ENCODE measurements around the gene ARTN.

ARTN gene

GRCh38 chr1:43913051-43913501, 20.5 kb upstream of the ARTN start:
- H3K4me1 Mint-ChIP-seq (ENCODE audit: low read depth), result no peaks in the 10 kb centered on the region
- no peak overlapping the region for H3K4me3 Mint-ChIP-seq
- H3K27ac Mint-ChIP-seq, result no peak overlapping the region
- H3K27me3 Mint-ChIP-seq, result no peaks in the 10 kb centered on the region
- no peaks in the 10 kb centered on the region for H3K9me3 Mint-ChIP-seq
- H3K36me3 Mint-ChIP-seq (ENCODE audit: low read depth), result peaks cover 2% of the 10 kb centered on the region

GRCh38 chr1:43913666-43914360, 19.8 kb upstream of the ARTN start:
- Mint-ChIP-seq H3K27ac (no peak overlapping the region), H3K4me1 (ENCODE audit: low read depth) (no peaks in the 10 kb centered on the region), H3K36me3 (ENCODE audit: low read depth) (no peaks in the 10 kb centered on the region), H3K4me3 (no peak overlapping the region), H3K9me3 (no peaks in the 10 kb centered on the region), H3K27me3 (no peaks in the 10 kb centered on the region)

- H3K9me3 Mint-ChIP-seq, result no peaks in the 10 kb centered on the region
- H3K4me3 Mint-ChIP-seq, result no peak overlapping the region
- H3K36me3 Mint-ChIP-seq (ENCODE audit: low read depth), result no peaks in the 10 kb centered on the region
- no peaks in the 10 kb centered on the region for H3K27me3 Mint-ChIP-seq
- H3K4me1 Mint-ChIP-seq (ENCODE audit: low read depth), result no peaks in the 10 kb centered on the region
- H3K27ac Mint-ChIP-seq, result no peak overlapping the region
Measured at GRCh38 chr1:43914576-43915525, 18.8 kb upstream of the ARTN start.

- no peaks in the 10 kb centered on the region for H3K9me3 Mint-ChIP-seq
- no peak overlapping the region for H3K27ac Mint-ChIP-seq
- H3K4me3 Mint-ChIP-seq, result no peak overlapping the region
- peaks cover 4% of the 10 kb centered on the region for H3K36me3 Mint-ChIP-seq (ENCODE audit: low read depth)
- no peaks in the 10 kb centered on the region for H3K4me1 Mint-ChIP-seq (ENCODE audit: low read depth)
- H3K27me3 Mint-ChIP-seq, result no peaks in the 10 kb centered on the region
Measured at GRCh38 chr1:43919906-43920305, 13.7 kb upstream of the ARTN start.

- Mint-ChIP-seq H3K27ac (no peak overlapping the region), H3K4me1 (ENCODE audit: low read depth) (no peaks in the 10 kb centered on the region), H3K27me3 (no peaks in the 10 kb centered on the region), H3K4me3 (no peak overlapping the region), H3K9me3 (no peaks in the 10 kb centered on the region), H3K36me3 (ENCODE audit: low read depth) (peaks cover 10% of the 10 kb centered on the region)
Measured at GRCh38 chr1:43921022-43921421, 12.6 kb upstream of the ARTN start.

GRCh38 chr1:43924516-43924915, 9.1 kb upstream of the ARTN start:
- Mint-ChIP-seq H3K4me3 (no peak overlapping the region), H3K27me3 (no peaks in the 10 kb centered on the region), H3K9me3 (no peaks in the 10 kb centered on the region), H3K27ac (no peak overlapping the region), H3K4me1 (ENCODE audit: low read depth) (peaks cover 2% of the 10 kb centered on the region), H3K36me3 (ENCODE audit: low read depth) (peaks cover 10% of the 10 kb centered on the region)

GRCh38 chr1:43925846-43926245, 7.8 kb upstream of the ARTN start:
- H3K4me3 Mint-ChIP-seq, result no peak overlapping the region
- H3K9me3 Mint-ChIP-seq, result no peaks in the 10 kb centered on the region
- peaks cover 10% of the 10 kb centered on the region for H3K36me3 Mint-ChIP-seq (ENCODE audit: low read depth)
- H3K27me3 Mint-ChIP-seq, result no peaks in the 10 kb centered on the region
- H3K27ac Mint-ChIP-seq, result no peak overlapping the region
- H3K4me1 Mint-ChIP-seq (ENCODE audit: low read depth), result peaks cover 5% of the 10 kb centered on the region

- H3K9me3 Mint-ChIP-seq, result no peaks in the 10 kb centered on the region
- peaks cover 20% of the 10 kb centered on the region for H3K27me3 Mint-ChIP-seq
- H3K4me3 Mint-ChIP-seq, result no peak overlapping the region
- peaks cover 14% of the 10 kb centered on the region for H3K4me1 Mint-ChIP-seq (ENCODE audit: low read depth)
- no peak overlapping the region for H3K27ac Mint-ChIP-seq
- H3K36me3 Mint-ChIP-seq (ENCODE audit: low read depth), result peaks cover 6% of the 10 kb centered on the region
Measured at GRCh38 chr1:43930168-43930948, 3.2 kb upstream of the ARTN start.

- H3K27me3 Mint-ChIP-seq, result peaks cover 23% of the 10 kb centered on the region
- no peak overlapping the region for H3K4me3 Mint-ChIP-seq
- H3K4me1 Mint-ChIP-seq (ENCODE audit: low read depth), result peaks cover 14% of the 10 kb centered on the region
- no peak overlapping the region for H3K27ac Mint-ChIP-seq
- peaks cover 1% of the 10 kb centered on the region for H3K36me3 Mint-ChIP-seq (ENCODE audit: low read depth)
- no peaks in the 10 kb centered on the region for H3K9me3 Mint-ChIP-seq
Measured at GRCh38 chr1:43930949-43931275, 2.7 kb upstream of the ARTN start.

- H3K9me3 Mint-ChIP-seq, result no peaks in the 10 kb centered on the region
- H3K36me3 Mint-ChIP-seq (ENCODE audit: low read depth), result no peaks in the 10 kb centered on the region
- H3K4me3 Mint-ChIP-seq, result no peak overlapping the region
- peaks cover 23% of the 10 kb centered on the region for H3K27me3 Mint-ChIP-seq
- H3K27ac Mint-ChIP-seq, result no peak overlapping the region
- peaks cover 18% of the 10 kb centered on the region for H3K4me1 Mint-ChIP-seq (ENCODE audit: low read depth)
Measured at GRCh38 chr1:43931711-43932660, 1.6 kb upstream of the ARTN start.

- peaks cover 18% of the 10 kb centered on the region for H3K4me1 Mint-ChIP-seq (ENCODE audit: low read depth)
- H3K9me3 Mint-ChIP-seq, result no peaks in the 10 kb centered on the region
- no peak overlapping the region for H3K27ac Mint-ChIP-seq
- peaks cover 23% of the 10 kb centered on the region for H3K27me3 Mint-ChIP-seq
- H3K4me3 Mint-ChIP-seq, result no peak overlapping the region
- no peaks in the 10 kb centered on the region for H3K36me3 Mint-ChIP-seq (ENCODE audit: low read depth)
Measured at GRCh38 chr1:43932786-43933385, 715 bp upstream of the ARTN start.

GRCh38 chr1:43934101-43934985, 742 bp downstream of the ARTN start:
- no peaks in the 10 kb centered on the region for H3K9me3 Mint-ChIP-seq
- H3K4me3 Mint-ChIP-seq, result peak overlapping the region; percentile 26
- peaks cover 23% of the 10 kb centered on the region for H3K27me3 Mint-ChIP-seq
- no peaks in the 10 kb centered on the region for H3K36me3 Mint-ChIP-seq (ENCODE audit: low read depth)
- H3K27ac Mint-ChIP-seq, result no peak overlapping the region
- H3K4me1 Mint-ChIP-seq (ENCODE audit: low read depth), result peaks cover 17% of the 10 kb centered on the region

- Mint-ChIP-seq H3K27ac (no peak overlapping the region), H3K36me3 (ENCODE audit: low read depth) (no peaks in the 10 kb centered on the region), H3K4me1 (ENCODE audit: low read depth) (peaks cover 12% of the 10 kb centered on the region), H3K9me3 (no peaks in the 10 kb centered on the region), H3K27me3 (peaks cover 23% of the 10 kb centered on the region), H3K4me3 (no peak overlapping the region)
Measured at GRCh38 chr1:43934986-43935324, 1.4 kb downstream of the ARTN start.
